ENCODE measurements around the gene HLA-DQA2.

DNA sequence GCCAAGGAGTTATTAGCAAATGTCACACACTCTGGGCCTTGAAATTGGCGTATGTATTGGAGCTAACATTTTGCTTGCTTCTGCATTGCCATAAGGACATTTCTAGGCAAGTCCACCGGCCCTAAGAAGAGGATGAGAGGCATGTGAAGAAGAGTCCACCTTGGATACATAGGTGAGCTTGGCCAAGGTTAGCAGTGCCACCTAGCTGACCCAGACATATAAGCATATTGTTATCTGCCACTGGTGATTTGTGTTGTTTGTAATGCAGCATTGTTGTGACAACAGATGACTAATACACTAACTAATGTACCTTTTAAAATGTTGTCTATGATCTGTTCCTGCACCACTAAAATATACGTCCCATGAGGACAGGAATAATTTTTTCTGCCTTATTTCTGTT is 24.8 kb upstream of the HLA-DQA2 start:
- TF ChIP-seq ZC3H10 (CRISPR knock-in tag; IDR thresholded peaks at IDR 0.05): no peak
- no peak for TF ChIP-seq OSR1 (CRISPR knock-in tag; IDR thresholded peaks at IDR 0.05)
- no peak for TF ChIP-seq ZFP3 (CRISPR knock-in tag; IDR thresholded peaks at IDR 0.05)
- TF ChIP-seq, protein P1, sequence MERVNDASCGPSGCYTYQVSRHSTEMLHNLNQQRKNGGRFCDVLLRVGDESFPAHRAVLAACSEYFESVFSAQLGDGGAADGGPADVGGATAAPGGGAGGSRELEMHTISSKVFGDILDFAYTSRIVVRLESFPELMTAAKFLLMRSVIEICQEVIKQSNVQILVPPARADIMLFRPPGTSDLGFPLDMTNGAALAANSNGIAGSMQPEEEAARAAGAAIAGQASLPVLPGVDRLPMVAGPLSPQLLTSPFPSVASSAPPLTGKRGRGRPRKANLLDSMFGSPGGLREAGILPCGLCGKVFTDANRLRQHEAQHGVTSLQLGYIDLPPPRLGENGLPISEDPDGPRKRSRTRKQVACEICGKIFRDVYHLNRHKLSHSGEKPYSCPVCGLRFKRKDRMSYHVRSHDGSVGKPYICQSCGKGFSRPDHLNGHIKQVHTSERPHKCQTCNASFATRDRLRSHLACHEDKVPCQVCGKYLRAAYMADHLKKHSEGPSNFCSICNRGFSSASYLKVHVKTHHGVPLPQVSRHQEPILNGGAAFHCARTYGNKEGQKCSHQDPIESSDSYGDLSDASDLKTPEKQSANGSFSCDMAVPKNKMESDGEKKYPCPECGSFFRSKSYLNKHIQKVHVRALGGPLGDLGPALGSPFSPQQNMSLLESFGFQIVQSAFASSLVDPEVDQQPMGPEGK (CRISPR knock-in tag; IDR thresholded peaks at IDR 0.05; ENCODE audit: borderline replicate concordance): no peak
- TF ChIP-seq ARNTL (CRISPR knock-in tag; IDR thresholded peaks at IDR 0.05; ENCODE audit: borderline replicate concordance, low read depth): no peak
- TF ChIP-seq, protein P2, sequence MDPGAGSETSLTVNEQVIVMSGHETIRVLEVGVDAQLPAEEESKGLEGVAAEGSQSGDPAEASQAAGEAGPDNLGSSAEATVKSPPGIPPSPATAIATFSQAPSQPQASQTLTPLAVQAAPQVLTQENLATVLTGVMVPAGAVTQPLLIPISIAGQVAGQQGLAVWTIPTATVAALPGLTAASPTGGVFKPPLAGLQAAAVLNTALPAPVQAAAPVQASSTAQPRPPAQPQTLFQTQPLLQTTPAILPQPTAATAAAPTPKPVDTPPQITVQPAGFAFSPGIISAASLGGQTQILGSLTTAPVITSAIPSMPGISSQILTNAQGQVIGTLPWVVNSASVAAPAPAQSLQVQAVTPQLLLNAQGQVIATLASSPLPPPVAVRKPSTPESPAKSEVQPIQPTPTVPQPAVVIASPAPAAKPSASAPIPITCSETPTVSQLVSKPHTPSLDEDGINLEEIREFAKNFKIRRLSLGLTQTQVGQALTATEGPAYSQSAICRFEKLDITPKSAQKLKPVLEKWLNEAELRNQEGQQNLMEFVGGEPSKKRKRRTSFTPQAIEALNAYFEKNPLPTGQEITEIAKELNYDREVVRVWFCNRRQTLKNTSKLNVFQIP (CRISPR knock-in tag; IDR thresholded peaks at IDR 0.05; ENCODE audit: borderline replicate concordance, low read depth): no peak
- TF ChIP-seq PPARA (CRISPR knock-in tag; IDR thresholded peaks at IDR 0.05; ENCODE audit: borderline replicate concordance): no peak
- no peak for TF ChIP-seq TOX (CRISPR knock-in tag; IDR thresholded peaks at IDR 0.05; ENCODE audit: borderline replicate concordance)
- TF ChIP-seq ESRRG (CRISPR knock-in tag; IDR thresholded peaks at IDR 0.05): no peak
- no peak for TF ChIP-seq TCF4 (CRISPR knock-in tag; IDR thresholded peaks at IDR 0.05; ENCODE audit: borderline replicate concordance)
- TF ChIP-seq SNAI2 (CRISPR knock-in tag; IDR thresholded peaks at IDR 0.05): no peak
- TF ChIP-seq CSDC2 (CRISPR knock-in tag; IDR thresholded peaks at IDR 0.05): no peak
